Measurements from ENCODE around the gene GUCD1.

The GUCD1 gene

GRCh38 chr22:24526191-24526590 is 28.7 kb downstream of the GUCD1 start:
- no peak for DNase-seq (ENCODE audit: low read depth)

GRCh38 chr22:24525416-24526037 is 29.4 kb downstream of the GUCD1 start:
- peak; percentile 45 for DNase-seq (ENCODE audit: low read depth)

- no peak for DNase-seq (ENCODE audit: low read depth)
Observed at GRCh38 chr22:24523873-24524272, 31.1 kb downstream of the GUCD1 start.

GRCh38 chr22:24521791-24522245 is 33.1 kb downstream of the GUCD1 start:
- DNase-seq (ENCODE audit: low read depth): no peak

GRCh38 chr22:24519496-24519895 is 35.4 kb downstream of the GUCD1 start:
- no peak for DNase-seq (ENCODE audit: low read depth)

DNA sequence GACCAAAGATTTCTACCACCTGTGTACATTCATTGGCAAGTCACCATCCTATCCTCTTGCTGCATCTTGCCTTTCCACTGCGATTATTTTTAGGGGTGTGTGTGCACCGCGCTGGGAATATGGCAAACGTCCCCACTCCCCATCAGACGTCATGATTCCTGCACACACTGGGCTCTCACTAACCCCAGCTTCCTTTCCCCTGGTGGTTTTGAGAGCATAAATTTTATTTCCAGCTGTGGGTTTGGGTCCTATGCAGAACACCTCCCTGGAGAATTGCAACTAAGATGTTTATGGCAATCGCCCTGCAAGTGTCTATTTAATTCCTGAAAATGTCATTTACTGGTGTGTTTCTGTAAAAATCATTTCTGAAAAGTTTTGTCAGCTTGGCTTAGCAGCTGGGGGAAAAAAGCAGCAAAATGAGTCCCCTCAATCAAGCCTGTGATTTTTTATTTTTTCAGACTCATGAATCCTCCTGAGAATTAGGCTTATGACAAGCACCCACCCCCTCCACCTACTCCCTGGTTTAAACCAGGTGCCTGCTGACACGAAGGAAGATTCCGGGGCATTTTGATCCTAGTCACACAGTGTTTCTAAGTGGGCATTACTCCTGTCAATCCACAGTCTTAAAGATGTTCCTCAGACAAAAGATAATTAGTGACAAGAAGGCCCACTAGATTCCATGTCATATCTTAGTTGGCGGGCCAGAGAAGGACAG is 36.0 kb downstream of the GUCD1 start:
- no peak for DNase-seq (ENCODE audit: low read depth)

DNA sequence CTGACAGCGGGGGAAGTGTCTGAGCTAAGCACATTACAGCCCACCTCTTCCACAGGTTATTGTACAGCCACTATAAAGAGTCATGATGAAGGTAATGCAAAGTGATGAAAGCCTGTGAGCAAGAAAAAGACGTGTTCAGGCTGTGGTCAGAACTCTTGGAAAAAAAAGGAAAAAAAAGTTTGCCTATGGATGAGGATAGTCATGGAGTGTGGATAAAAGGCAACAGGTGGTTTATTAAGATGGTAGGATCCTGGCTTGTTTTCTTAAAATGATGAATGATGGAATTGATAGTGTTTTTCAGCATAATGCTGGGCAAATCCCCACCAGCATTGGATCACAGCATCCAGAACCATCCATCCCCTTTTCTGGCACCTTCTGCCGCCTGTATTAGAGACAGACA is 36.7 kb downstream of the GUCD1 start:
- no peak for DNase-seq (ENCODE audit: low read depth)

GRCh38 chr22:24517446-24517845 is 37.5 kb downstream of the GUCD1 start:
- DNase-seq (ENCODE audit: low read depth): no peak

GRCh38 chr22:24516301-24516737 is 38.6 kb downstream of the GUCD1 start:
- DNase-seq (ENCODE audit: low read depth): no peak

DNA sequence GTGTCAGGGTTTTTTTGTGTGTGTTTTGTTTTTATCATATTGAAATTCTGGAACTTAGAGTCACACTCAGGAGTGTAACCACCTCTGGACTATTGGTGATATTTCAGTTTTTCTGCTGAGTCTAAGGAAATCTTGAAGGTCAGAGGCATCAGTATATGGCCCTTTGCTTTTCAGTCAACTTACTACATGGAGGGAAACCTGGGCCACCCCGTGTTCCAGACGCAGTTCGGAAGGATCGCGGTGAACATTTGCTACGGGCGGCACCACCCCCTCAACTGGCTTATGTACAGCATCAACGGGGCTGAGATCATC is 40.0 kb downstream of the GUCD1 start:
- DNase-seq (ENCODE audit: low read depth): no peak

GRCh38 chr22:24514241-24515026 is 40.5 kb downstream of the GUCD1 start:
- no peak for DNase-seq (ENCODE audit: low read depth)

DNA sequence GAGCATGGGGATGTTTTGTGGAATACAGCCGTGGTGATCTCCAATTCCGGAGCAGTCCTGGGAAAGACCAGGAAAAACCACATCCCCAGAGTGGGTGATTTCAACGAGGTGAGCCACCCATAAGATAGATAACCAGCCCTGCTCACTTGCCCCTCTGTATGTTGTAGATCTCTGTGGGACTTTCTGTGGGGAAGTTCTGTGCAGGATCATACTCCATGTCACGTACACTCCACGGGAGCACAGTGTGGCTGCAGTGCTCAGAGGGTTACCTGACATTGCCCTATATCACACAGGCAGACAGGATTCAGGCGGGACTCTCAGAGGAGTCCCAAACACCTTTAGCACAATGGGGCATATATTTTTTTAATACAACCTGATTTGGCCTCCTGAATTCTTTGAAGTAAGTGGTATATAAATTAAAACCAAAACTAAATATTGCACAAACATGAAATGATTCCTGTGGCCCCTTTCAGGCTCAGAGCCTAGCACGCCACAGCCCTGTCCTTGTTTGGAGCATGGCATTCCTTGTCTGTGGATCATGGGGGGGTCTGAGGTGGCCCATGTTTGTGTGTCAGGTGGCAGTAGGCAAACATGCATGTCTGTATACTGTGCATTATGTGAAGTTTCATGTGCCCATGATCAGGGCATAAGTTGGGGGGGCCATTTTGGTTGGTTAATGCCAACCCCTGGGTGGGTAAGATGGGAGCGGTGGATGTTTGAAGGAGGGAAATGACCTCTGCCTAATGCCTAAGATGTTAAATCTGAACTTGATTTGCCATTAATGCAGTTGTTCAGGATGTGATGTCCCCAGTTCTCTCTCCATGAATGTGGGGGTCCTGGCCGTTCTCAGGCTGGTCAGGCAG is 41.3 kb downstream of the GUCD1 start:
- no peak for DNase-seq (ENCODE audit: low read depth)

GRCh38 chr22:24512043-24512442 is 42.9 kb downstream of the GUCD1 start:
- DNase-seq (ENCODE audit: low read depth): no peak

DNA sequence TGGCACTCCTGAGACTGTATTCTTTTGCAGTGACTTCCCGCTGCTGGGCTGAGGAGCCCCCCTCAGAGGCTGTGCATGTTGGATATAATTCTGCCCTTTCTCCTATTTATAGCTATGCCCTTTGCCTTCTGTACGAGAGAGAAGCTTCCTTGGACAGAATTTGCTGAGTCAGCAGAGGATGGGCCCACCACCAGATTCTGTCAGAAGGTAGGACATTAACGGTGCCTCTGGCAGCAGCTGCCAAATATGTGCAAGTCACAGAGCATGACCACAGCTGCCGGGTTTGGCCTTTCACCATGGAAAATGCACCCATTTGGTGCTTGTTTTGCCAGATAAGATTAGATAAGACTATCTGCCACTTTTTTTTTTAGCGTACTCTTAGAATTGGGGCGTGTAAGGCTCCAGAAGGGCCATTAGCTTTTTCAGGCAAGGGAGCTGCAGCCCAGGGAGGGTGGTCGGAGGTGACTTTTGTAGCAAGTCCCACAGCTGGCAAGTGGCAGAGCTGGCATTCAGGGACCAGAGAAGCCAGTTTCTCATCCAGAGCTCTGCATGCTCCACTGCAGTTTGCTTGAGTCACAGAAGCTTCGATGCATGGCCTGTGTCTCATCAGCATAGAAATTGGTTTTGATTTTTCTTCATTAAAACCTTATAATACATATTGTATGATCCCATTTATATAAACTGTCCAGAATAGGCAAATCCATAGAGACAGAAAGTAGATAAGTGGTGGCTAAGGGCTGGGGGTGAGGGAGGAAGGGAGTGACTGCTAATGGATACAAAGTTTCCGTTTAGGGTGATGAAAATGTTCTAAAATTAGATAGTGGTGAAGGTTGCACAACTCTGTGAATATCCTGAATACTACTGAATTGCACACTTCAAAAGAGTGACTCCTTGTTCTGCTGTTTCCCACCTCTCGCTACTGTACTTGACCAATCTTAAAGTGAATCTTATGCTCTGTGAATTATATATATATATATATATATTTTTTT is 44.0 kb downstream of the GUCD1 start:
- DNase-seq (ENCODE audit: low read depth): no peak

- DNase-seq (ENCODE audit: low read depth): no peak
Observed at GRCh38 chr22:24507716-24508115, 47.2 kb downstream of the GUCD1 start.

- DNase-seq (ENCODE audit: low read depth): no peak
Observed at GRCh38 chr22:24506802-24507438, 48.0 kb downstream of the GUCD1 start.

DNA sequence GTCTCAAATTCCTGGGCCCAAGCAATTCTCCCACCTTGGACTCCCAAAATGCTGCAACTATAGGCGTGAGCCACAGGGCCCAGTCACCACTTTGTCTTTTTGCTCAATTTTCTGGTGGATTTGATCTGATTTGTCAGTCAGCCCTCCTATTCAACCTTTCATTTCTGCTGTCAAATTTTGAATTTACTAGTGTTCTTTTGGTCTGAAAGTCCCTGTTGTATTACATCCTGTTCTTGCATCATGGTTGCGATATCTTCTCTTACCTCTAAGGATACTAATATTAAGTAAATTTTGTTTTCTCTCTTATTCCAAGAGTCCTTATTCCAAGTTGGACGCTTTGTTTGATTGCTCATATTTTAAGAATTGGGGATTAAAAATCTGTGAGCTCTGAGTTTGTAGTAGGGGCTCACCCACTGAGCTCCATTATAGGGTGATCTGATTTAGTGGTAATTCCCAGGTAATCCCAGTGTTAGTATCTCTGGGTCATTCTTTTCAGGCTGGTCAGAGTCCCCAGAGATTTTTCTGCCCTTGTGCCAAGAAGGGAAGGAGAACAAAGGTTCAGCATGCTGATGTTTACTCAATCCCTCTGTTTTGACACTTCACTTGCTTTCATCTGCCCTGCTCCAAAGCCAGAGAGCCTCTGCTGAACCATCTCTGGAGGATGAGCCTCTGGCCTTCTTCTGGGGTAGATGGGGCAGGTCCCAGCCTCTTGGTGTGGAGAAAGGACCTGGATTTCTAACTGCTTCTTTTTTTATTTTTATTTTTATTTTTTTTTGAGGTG is 49.8 kb downstream of the GUCD1 start:
- no peak for DNase-seq (ENCODE audit: low read depth)

DNA sequence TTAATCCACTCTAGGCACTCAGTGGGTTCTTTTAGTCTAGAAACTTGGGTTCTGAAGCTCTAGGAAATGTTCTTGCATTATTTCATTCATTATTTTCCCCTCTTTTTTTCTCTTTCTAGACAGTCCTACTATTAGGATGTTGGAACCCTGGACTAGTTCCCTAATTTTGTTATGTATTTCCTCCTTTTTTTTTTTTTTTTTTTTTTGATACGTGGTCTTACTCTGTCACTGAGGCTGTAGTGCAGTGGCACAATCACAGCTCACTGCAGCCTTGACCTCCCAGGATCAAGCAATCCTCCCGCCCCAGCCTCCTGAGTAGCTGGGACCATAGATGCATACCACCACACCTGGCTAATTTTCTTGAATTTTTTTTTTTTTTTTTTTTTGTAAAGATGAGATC is 50.4 kb downstream of the GUCD1 start:
- no peak for DNase-seq (ENCODE audit: low read depth)

- no peak for DNase-seq (ENCODE audit: low read depth)
Observed at GRCh38 chr22:24503843-24504338, 51.0 kb downstream of the GUCD1 start.
